GM21737 (cell line): Measurements from ENCODE around the gene OR6Y1.

Experiments used
- ATAC-seq: cut with Tn5 transposase; IDR thresholded peaks from one replicate; pipeline ENCODE4 v1.9.1; 2021; ENCODE audit warnings: mild to moderate bottlenecking, moderate library complexity; ENCODE audit not compliant: unreplicated experiment

OR6Y1 gene

DNA sequence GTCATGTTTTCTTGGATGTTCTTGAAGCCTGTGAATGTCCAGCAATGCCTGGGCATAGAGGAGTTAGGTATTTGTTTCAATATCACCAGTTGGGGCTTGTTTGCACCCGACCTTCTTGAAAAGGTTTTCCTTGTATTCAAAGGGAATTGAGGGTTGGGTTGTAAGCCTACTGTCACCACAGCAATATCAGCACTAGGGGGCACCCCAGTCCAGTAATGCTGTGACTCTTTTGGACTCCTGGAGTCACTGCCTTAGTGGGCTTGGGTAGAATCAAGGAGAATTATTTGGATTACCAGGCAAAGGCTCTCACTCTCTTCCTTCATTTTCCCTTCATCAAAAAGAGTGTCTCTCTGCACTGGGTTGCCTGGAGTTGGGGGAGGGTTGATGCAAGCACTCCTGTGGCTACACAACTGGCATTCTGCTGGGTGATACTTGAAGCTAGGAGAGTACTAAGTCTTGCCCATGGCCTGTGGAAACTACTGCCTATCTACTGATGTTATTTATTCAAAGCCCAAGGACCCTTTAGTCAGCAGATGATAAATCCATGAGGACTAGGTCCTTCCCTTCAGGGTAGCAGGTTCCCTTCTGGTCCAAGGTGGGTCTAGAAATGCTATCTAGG is 47.7 kb downstream of the OR6Y1 start:
- no peak for ATAC-seq

DNA sequence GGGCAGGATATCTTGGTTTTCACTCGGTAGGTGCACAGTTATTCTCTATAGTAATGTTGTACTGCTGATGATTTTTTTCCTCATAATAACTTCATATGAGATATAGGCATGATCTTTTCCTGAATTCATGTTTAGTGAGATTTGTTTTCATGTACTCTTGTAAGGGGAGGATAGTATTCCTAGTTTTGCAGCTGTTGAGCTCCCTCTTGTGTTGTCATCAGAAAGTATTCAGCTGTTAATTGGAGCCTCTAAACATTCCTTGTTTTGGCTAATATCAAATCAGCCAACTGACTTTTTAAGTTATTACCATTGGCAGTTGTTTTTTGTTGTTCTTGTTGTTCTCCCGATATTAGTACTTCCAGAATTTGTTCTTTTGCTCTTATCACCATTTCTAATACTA is 57.8 kb downstream of the OR6Y1 start:
- ATAC-seq = no peak

DNA sequence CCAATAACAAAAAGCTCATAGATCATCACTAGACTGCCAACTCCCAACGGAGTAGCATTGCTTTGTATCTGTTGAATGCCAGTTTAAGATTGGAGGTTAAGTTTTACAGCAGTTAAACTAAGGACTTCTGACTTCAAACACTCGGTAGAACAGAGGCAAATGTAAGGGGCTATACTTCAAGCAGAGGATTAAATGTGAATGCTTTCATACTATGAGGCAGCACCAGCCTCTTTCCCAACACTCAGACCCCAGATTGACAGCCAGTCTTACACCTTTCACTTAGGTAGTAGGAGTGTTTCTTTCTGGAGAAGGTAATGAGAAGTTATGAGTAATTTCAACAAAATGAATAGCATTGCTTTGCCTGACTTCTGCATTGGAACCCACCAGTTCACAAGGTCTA is 59.4 kb downstream of the OR6Y1 start:
- no peak for ATAC-seq
